PC-9 (cell line): ENCODE measurements around the gene MYO6. TPM values are rescaled to one million over a fixed set of nuclear protein-coding genes. Genes with fewer than 3 reads are reported as not detected.

Experiments used
- BruUV-seq: library from RNA; stranded (reverse); fragments of 400-500 nt; replicated peaks from 2 replicates; lab custom pipeline; 2021; lab: Mats Ljungman, UMichigan
- CTCF ChIA-PET: fragments of 300-600 bp; sonication (Branson Sonifier 250); formaldehyde crosslinking; loops from one replicate; lab custom pipeline; 2022; ENCODE audit warnings: antibody characterized with exemption; lab: Charles Lee
- POLR2A ChIA-PET: fragments of 300-600 bp; sonication (Branson Sonifier 250); formaldehyde crosslinking; loops from one replicate; lab custom pipeline; 2022; ENCODE audit warnings: antibody characterized with exemption; ENCODE audit not compliant: unreplicated experiment; lab: Charles Lee
- DNase-seq, 2 experiments: peaks; one replicate each; pipeline versions ENCODE4 v3.0.0 to v3.0.0-alpha.2; 2015 to 2022; ENCODE audit warnings: mixed read lengths in 1 of 2
- H2AFZ ChIP-seq: fragments of 200-600 bp; sonication (generic); 2 replicates; pipeline ENCODE4 v1.8.1; 2017; ENCODE audit warnings: antibody characterized with exemption
- H3F3A ChIP-seq: fragments of 200-600 bp; sonication (generic); 2 replicates; pipeline ENCODE4 v1.8.1; 2017; ENCODE audit warnings: antibody characterized with exemption, mild to moderate bottlenecking, low read depth; ENCODE audit not compliant: insufficient read depth
- H3K27ac ChIP-seq: fragments of 200-600 bp; sonication (generic); 2 replicates; pipeline ENCODE4 v1.6.1; 2016; ENCODE audit warnings: mixed run types
- H3K27me3 ChIP-seq: fragments of 200-600 bp; sonication (generic); 2 replicates; pipeline ENCODE4 v1.6.1; 2016; ENCODE audit warnings: low read depth, mixed run types; ENCODE audit not compliant: insufficient read depth
- H3K36me3 ChIP-seq: fragments of 200-600 bp; sonication (generic); 2 replicates; pipeline ENCODE4 v1.6.1; 2016; ENCODE audit warnings: low read depth, mixed run types
- H3K4me1 ChIP-seq: fragments of 200-600 bp; sonication (generic); replicated peaks from 2 replicates; pipeline ENCODE4 v1.6.1; 2016; ENCODE audit warnings: mixed run types; ENCODE audit not compliant: insufficient read depth
- H3K4me2 ChIP-seq: fragments of 200-600 bp; sonication (generic); 2 replicates; pipeline ENCODE4 v1.6.1; 2017; ENCODE audit warnings: mixed run types
- H3K4me3 ChIP-seq: fragments of 200-600 bp; sonication (generic); 2 replicates; pipeline ENCODE4 v1.6.1; 2016; ENCODE audit warnings: mixed run types
- H3K79me2 ChIP-seq: fragments of 200-600 bp; sonication (generic); 2 replicates; pipeline ENCODE4 v1.6.1; 2017; ENCODE audit warnings: low read depth, mixed run types
- H3K9me2 ChIP-seq: fragments of 200-600 bp; sonication (generic); 2 replicates; pipeline ENCODE4 v1.8.1; 2017; ENCODE audit warnings: mild to moderate bottlenecking; ENCODE audit not compliant: insufficient read depth
- H3K9me3 ChIP-seq: fragments of 200-600 bp; sonication (generic); 2 replicates; pipeline ENCODE4 v1.8.1; 2016; ENCODE audit warnings: low read depth; ENCODE audit not compliant: insufficient read depth
- H4K20me1 ChIP-seq: fragments of 200-600 bp; sonication (generic); 2 replicates; pipeline ENCODE4 v1.8.1; 2017; ENCODE audit not compliant: insufficient read depth
- EZH2 ChIP-seq: fragments of 200-600 bp; sonication (generic); IDR thresholded peaks from 2 replicates; pipeline ENCODE4 v1.8.0; 2017; ENCODE audit warnings: antibody characterized with exemption, low read depth
- intact Hi-C: fragments of 100-400 bp; cut with micrococcal nuclease; formaldehyde crosslinking; loops from one replicate; pipeline ENCODE4 v1.10.0; 2022; ENCODE audit not compliant: unreplicated experiment
- total RNA-seq: library from RNA; stranded (reverse); gene quantifications from 2 replicates; pipeline ENCODE4 v1.2.3, GENCODE V29; 2021
- TF ChIP-seq, protein P1 (sequence below): fragments of 200-600 bp; sonication (generic); conservative IDR thresholded peaks from 2 replicates; pipeline ENCODE4 v1.6.1; 2017; ENCODE audit warnings: mixed run types, antibody characterized with exemption, mild to moderate bottlenecking, moderate library complexity

MYO6 gene
- total RNA-seq, 1 experiment from 2014 or later, result 93.0 TPM

DNA sequence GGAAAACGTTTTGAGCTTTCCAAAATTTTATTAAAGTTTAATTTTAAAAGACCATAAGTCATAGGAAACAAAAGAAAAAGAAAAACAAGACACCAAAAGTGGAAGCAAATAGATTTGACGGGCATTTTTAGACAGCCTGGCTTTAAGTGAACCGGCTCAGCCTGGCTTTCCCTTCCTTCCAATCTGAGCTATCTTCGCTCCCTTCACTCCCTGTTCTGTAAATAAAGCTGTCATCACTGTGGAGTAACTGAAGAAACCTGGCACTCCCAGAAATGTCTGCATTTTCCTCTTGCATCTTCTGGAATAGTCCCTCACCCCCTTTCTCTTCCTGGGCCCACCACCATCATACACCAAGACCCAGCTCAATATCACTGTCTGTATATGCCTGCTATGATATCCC, 191.5 kb downstream of the MYO6 start:
- POLR2A ChIA-PET, result no interaction called here
- H3K27ac ChIP-seq, result no peak overlapping the region
- BruUV-seq, result no TSS peak
- H3K9me3 ChIP-seq, result no peaks in the 10 kb centered on the region
- H3K4me2 ChIP-seq, result no peak overlapping the region
- intact Hi-C loops, result no loop called here
- CTCF ChIA-PET, result no interaction called here
- H3F3A ChIP-seq, result no peaks in the 10 kb centered on the region
- H3K4me3 ChIP-seq, result no peak overlapping the region
- no peak for DNase-seq
- H3K27me3 ChIP-seq, result no peaks in the 10 kb centered on the region; the same call in 1 of the 2 replicates
- H3K9me2 ChIP-seq, result 0 out of 2 replicates have a peak, but pooled peaks cover 4% of the 10 kb centered on the region
- no peaks in the 10 kb centered on the region for H4K20me1 ChIP-seq
- H3K79me2 ChIP-seq, result no peaks in the 10 kb centered on the region
- no peak for TF ChIP-seq EZH2
- TF ChIP-seq, protein P1, sequence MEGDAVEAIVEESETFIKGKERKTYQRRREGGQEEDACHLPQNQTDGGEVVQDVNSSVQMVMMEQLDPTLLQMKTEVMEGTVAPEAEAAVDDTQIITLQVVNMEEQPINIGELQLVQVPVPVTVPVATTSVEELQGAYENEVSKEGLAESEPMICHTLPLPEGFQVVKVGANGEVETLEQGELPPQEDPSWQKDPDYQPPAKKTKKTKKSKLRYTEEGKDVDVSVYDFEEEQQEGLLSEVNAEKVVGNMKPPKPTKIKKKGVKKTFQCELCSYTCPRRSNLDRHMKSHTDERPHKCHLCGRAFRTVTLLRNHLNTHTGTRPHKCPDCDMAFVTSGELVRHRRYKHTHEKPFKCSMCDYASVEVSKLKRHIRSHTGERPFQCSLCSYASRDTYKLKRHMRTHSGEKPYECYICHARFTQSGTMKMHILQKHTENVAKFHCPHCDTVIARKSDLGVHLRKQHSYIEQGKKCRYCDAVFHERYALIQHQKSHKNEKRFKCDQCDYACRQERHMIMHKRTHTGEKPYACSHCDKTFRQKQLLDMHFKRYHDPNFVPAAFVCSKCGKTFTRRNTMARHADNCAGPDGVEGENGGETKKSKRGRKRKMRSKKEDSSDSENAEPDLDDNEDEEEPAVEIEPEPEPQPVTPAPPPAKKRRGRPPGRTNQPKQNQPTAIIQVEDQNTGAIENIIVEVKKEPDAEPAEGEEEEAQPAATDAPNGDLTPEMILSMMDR, result no peak
- no peak overlapping the region for H2AFZ ChIP-seq
- no peaks in the 10 kb centered on the region for H3K4me1 ChIP-seq
- H3K36me3 ChIP-seq, result no peaks in the 10 kb centered on the region

DNA sequence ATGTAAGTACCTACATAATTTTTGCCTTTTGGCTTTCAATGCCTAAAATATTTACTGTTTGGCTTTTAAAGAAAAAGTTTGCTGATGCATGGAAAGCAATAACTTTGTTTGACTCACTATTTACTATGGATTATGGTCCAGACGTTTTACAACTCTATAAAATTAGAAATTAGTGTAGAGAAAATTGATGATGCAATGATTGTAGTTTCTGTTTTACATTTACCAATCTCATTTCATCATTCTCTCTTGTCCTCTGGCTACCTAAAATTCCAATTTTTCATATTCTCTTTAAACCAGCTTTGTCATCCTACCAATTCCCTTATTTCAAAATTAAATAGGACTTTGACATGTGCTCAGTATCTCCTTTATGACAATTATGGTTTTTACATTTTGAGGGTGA, 192.5 kb downstream of the MYO6 start:
- no peak overlapping the region for H2AFZ ChIP-seq
- intact Hi-C loops, result no loop called here
- CTCF ChIA-PET, result no interaction called here
- no peak for DNase-seq
- no peak overlapping the region for H3K4me2 ChIP-seq
- H3F3A ChIP-seq, result no peaks in the 10 kb centered on the region
- H3K4me1 ChIP-seq, result no peaks in the 10 kb centered on the region
- no peaks in the 10 kb centered on the region for H3K36me3 ChIP-seq
- no peaks in the 10 kb centered on the region for H3K9me3 ChIP-seq
- no peak for TF ChIP-seq EZH2
- TF ChIP-seq, protein P1, result no peak
- H3K27ac ChIP-seq, result no peak overlapping the region
- no peak overlapping the region for H3K4me3 ChIP-seq
- H3K27me3 ChIP-seq, result no peaks in the 10 kb centered on the region; the same call in 1 of the 2 replicates
- POLR2A ChIA-PET, result no interaction called here
- no peaks in the 10 kb centered on the region for H3K79me2 ChIP-seq
- no peaks in the 10 kb centered on the region for H4K20me1 ChIP-seq
- BruUV-seq, result no TSS peak
- H3K9me2 ChIP-seq, result 0 out of 2 replicates have a peak, but pooled peaks cover 4% of the 10 kb centered on the region

DNA sequence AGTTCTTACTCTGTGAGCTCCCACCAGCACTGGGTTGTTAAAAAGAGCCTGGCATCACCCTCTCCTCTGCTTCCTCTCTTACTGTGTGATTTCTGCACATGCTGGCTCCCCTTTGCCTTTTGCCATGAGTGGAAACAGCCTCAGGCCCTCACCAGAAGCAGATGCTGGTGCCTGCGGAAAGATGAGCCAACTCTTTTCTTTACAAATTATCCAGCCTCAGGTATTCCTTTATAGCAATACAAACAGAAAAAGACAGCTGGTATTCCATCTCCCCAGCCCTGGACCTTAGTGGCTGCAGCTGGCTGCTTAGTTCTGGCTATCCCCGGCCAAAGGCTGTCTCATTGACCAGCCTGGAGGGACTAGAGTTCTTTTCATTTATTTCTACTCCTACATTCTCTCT, 194.3 kb downstream of the MYO6 start:
- Histone ChIP-seq H3K36me3 (no peaks in the 10 kb centered on the region), H3F3A (no peaks in the 10 kb centered on the region), H3K4me1 (no peaks in the 10 kb centered on the region), H3K79me2 (no peaks in the 10 kb centered on the region), H3K9me3 (no peaks in the 10 kb centered on the region), H2AFZ (no peak overlapping the region), H4K20me1 (no peaks in the 10 kb centered on the region), H3K4me2 (no peak overlapping the region), H3K9me2 (0 out of 2 replicates have a peak, but pooled peaks cover 4% of the 10 kb centered on the region), H3K27ac (no peak overlapping the region), H3K4me3 (no peak overlapping the region), H3K27me3 (no peaks in the 10 kb centered on the region; the same call in 1 of the 2 replicates)
- no peak for DNase-seq
- intact Hi-C loops, result no loop called here
- BruUV-seq, result no TSS peak
- ChIA-PET POLR2A (no interaction called here), CTCF (interaction anchor here (0.7 kb wide), 1 partner anchor 558 kb away, joined by 3 read pairs; no protein-coding TSS in a partner anchor)
- TF ChIP-seq, protein P1, result no peak
- no peak for TF ChIP-seq EZH2
